HL-60 (cell line): ENCODE data around the gene DIDO1.

Experiments used
- GABPA ChIP-seq: IDR thresholded peaks from 2 replicates; pipeline ENCODE4 v1.6.1; 2012; ENCODE audit warnings: low read depth
- POLR2AphosphoS5 ChIP-seq: IDR thresholded peaks from 2 replicates; pipeline ENCODE4 v1.6.1; 2012; ENCODE audit warnings: low read depth
- SPI1 ChIP-seq: IDR thresholded peaks from 2 replicates; pipeline ENCODE4 v1.6.1; 2012; ENCODE audit warnings: low read depth, mild to moderate bottlenecking, borderline replicate concordance
- TF ChIP-seq, protein P1 (sequence below): IDR thresholded peaks from one replicate; pipeline ENCODE4 v1.5.1; 2011; ENCODE audit warnings: low read length, control low read depth, inconsistent platforms; ENCODE audit not compliant: insufficient read depth
- TF ChIP-seq, protein P2 (sequence below): IDR thresholded peaks from 2 replicates; pipeline ENCODE4 v1.6.1; 2012; ENCODE audit warnings: low read depth; ENCODE audit not compliant: insufficient replicate concordance

DNA sequence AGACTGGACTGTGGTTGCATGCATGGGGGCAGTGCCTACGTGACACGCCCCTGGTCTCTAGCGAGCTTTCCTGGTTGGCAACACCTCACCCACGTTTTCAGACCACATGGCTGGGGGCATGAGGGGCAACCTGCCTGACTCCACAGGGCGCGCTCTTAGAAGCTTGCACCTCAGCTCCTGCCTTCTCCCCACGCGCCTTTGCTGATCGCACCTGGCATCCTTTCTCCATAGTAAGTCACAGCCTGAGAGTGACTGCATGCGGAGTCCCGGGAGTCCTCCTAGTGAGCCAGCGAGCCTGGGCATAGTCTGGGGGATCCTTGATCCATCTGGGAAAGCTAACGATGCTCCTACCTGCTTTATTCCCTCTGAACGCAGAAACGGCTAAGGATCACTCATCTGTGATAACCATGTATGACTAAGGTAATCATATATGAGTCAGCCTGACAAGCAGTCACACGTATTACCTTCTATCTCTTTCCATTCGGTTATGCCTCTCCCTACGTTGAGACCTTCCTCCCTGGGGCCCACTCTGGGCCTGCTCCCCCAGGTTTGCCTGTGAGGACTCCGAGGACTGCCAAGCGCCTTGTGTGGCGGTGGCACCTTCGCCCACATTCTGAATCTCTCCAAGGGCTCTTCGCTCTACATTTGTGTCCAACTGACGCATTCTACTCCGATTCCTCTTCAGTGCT is 69.2 kb downstream of the DIDO1 start:
- TF ChIP-seq, protein P1, sequence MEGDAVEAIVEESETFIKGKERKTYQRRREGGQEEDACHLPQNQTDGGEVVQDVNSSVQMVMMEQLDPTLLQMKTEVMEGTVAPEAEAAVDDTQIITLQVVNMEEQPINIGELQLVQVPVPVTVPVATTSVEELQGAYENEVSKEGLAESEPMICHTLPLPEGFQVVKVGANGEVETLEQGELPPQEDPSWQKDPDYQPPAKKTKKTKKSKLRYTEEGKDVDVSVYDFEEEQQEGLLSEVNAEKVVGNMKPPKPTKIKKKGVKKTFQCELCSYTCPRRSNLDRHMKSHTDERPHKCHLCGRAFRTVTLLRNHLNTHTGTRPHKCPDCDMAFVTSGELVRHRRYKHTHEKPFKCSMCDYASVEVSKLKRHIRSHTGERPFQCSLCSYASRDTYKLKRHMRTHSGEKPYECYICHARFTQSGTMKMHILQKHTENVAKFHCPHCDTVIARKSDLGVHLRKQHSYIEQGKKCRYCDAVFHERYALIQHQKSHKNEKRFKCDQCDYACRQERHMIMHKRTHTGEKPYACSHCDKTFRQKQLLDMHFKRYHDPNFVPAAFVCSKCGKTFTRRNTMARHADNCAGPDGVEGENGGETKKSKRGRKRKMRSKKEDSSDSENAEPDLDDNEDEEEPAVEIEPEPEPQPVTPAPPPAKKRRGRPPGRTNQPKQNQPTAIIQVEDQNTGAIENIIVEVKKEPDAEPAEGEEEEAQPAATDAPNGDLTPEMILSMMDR = no peak
- TF ChIP-seq POLR2AphosphoS5 (no peak; the same call in 1 of the 2 replicates), GABPA (no peak), SPI1 (no peak)
- TF ChIP-seq, protein P2, sequence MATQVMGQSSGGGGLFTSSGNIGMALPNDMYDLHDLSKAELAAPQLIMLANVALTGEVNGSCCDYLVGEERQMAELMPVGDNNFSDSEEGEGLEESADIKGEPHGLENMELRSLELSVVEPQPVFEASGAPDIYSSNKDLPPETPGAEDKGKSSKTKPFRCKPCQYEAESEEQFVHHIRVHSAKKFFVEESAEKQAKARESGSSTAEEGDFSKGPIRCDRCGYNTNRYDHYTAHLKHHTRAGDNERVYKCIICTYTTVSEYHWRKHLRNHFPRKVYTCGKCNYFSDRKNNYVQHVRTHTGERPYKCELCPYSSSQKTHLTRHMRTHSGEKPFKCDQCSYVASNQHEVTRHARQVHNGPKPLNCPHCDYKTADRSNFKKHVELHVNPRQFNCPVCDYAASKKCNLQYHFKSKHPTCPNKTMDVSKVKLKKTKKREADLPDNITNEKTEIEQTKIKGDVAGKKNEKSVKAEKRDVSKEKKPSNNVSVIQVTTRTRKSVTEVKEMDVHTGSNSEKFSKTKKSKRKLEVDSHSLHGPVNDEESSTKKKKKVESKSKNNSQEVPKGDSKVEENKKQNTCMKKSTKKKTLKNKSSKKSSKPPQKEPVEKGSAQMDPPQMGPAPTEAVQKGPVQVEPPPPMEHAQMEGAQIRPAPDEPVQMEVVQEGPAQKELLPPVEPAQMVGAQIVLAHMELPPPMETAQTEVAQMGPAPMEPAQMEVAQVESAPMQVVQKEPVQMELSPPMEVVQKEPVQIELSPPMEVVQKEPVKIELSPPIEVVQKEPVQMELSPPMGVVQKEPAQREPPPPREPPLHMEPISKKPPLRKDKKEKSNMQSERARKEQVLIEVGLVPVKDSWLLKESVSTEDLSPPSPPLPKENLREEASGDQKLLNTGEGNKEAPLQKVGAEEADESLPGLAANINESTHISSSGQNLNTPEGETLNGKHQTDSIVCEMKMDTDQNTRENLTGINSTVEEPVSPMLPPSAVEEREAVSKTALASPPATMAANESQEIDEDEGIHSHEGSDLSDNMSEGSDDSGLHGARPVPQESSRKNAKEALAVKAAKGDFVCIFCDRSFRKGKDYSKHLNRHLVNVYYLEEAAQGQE = no peak
